NCI-H2196 treated with DMSO at 0.1 percent for 48 hours (cell line): Measurements from ENCODE around the gene TAF6L.
A peak's percentile ranks its signal among the peaks of the same experiment; 100 is the strongest.
"Not testable (repeated sequence)": the region's sequence is repeated elsewhere in the genome, so short reads cannot be mapped to it uniquely, and the experiment has no call there.

Source experiments
- DNase-seq: peaks from one replicate; lab custom pipeline; 2025; ENCODE audit not compliant: unreplicated experiment; lab: John Stamatoyannopoulos, UW

The TAF6L gene

DNA sequence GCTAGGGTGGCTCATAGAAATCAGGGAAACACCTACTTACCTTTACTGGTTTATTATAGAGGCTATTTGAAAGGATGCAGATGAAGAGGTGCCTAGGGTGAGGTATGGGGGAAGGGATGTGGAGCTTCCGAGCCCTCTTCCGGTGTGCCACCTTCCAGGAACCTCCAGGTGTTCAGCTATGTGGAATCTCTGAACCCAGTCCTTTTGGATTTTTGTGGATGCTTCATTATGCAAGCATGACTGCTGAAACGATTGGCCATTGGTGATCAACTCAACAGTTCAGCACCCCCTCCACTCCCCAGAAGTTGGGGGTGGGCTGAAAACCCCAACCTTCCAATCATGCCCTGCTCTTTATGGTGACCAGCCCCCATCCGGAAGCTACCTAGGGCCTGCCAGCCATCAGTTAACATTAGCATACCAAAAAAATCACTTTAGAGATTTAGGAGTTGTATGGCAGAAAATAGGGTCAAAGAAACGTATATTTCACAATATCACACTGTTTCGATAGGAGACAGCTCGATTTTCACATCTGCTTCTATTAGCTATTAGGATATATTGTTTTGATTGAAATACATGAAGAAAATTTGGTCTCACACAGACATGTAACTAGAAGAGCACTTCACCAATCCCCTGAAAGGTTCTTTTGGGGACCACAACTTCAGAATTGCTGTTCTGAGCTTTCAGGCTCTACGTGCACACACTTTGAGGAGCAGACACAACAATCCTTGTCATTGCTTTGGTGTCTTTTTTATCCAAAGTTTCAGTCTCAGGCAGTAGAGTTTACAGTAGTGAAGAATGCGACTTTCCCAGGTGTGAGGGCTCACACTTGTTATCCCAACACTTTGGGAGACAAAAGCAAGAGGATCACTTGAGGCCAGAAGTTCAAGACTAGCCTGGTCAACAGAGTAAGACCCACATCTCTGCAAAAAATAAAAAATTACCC, 13.1 kb upstream of the TAF6L start:
- DNase-seq, result no peak

DNA sequence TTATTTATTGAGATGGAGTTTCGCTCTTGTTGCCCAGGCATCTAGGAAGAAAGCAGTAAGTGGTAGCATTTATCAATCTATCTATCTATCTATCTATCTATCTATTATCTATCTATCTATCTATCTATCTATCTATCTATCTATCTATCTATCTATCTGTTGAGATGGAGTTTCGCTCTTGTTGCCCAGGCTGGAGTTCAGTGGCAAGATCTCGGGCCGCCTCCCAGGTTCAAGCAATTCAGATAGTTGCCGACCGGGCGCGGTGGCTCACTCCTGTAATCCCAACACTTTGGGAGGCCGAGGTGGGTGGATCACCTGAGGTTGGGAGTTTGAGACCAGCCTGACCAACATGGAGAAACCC, 10.3 kb upstream of the TAF6L start:
- DNase-seq, result not testable (repeated sequence)

DNA sequence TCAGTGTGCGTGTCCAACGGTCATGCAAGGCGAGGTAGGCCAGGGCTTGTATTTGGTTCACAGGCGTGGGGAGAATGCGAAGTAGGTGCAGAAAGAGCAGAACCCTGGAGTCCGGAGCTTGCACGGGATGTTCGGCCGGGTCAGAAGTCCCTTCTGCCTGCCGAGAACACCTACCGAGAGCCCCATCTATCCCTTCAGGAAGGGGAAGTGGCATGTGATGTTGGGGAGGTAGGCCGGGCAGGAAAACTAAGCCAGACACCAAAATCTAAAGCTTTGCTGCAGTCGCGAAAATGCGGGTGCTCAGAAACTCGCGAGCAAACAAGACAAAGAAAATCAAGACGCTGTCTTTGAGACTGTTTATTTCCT, 435 bp upstream of the TAF6L start:
- no peak for DNase-seq

DNA sequence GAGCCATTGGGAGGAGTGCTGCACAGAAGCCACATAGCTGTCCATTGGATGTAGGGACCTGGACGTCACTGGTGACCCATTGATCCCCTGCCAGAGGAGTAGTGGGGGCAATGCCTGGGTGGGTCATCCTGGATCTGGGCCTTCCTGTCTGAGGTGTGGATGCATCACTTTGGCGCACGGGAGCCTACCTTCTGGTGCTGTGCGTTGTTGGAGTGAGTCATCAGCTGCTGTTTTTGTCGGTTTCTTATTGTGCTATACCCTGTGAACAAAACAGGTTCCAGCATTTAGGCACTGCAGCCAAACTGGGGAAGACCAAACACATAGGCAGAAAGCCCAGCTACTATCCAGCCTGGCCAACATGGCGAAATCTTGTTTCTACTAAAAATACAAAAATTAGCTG, 3.2 kb downstream of the TAF6L start:
- DNase-seq, result no peak

DNA sequence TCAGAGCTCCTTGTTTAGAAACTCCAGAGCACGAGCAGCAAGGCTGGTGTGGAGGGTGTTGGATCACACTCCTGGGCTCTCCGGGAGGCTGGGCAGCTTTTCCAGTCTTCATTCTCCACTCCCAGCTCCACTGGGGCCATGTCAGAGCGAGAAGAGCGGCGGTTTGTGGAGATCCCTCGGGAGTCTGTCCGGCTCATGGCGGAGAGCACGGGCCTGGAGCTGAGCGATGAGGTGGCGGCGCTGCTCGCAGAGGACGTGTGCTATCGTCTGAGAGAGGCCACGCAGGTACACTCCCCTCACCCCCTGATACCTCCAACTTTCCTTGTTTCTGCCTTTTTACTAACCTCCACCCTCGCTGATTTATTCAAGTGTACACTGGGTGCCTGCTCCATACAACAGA, 4.5 kb downstream of the TAF6L start:
- no peak for DNase-seq

DNA sequence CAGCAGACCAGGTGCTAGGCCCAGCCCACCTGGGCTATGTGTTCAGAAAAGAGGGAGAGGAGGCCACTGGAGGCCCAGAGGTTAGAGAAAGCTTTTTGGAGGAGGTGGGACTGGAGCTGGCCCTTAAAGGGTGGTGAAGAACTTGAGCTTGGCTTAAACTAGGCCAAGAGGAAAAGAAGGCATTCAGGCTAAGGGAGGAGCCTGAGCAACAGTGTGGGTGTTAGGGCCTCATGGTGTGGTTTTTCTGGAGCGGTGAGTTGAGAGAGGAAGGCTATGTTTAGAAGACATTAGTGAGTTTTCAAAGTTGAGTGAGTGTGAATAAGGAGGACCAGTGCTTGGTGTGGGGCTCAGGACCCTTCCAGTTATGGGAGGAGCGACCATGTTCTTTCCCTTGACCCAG, 6.2 kb downstream of the TAF6L start:
- no peak for DNase-seq

DNA sequence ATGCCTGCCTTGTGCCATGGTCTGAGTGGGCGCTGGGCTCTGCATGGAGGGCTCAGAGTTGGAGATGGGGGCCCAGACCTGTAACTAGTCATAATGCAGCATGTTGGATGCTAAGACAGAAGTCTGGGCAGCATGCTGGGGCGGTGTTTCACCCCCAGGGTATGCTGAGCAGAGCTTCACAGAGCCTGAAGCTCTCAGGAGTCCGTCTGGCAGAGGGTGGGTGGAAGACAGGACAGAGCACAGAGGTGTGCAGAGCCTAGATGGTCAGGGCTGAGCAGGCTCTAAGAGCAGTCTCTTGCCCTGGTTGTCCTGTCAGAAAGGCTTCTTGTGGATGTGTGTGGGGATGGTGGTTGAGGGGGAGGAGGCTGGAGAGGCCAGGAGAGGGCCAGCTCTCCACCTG, 7.2 kb downstream of the TAF6L start:
- DNase-seq, result no peak

DNA sequence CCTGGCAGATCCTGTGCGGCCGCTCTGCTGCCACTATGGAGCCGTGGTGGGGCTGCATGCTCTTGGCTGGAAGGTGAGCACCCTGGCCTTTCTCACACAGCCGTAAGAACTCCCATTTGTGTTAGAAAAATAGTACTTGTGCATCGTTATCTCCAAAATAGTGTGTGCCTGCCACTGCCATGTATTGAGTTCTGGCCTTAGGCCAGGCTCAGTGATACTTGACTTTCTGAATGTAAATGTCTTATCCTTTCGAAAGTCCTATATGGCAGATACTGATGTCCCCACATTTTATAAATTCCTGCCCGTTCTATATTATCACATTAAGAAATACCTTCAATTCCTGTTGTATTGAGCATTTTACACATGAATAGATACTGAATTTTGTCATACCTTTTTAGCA, 11.6 kb downstream of the TAF6L start:
- no peak for DNase-seq

DNA sequence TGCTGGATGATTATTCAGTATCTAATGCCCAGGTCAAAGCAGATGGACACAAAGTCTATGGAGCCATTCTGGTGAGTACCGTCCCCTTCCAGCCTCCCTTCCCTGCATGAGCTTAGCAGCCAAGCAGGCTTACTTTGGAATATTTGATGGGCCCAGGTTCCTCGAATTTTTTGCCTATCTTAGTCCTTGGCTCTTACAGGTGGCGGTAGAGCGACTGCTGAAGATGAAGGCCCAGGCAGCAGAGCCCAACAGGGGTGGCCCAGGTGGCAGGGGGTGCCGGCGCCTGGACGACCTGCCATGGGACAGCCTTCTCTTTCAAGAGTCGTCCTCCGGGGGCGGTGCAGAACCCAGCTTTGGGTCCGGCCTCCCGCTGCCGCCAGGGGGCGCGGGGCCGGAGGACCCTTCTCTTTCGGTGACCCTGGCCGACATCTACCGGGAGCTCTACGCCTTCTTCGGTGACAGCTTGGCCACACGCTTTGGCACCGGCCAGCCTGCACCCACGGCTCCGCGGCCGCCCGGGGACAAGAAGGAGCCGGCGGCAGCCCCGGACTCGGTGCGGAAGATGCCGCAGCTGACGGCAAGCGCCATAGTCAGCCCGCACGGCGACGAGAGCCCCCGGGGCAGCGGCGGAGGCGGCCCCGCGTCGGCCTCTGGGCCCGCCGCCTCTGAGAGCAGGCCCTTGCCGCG, 15.3 kb downstream of the TAF6L start:
- peak; percentile 45 for DNase-seq

DNA sequence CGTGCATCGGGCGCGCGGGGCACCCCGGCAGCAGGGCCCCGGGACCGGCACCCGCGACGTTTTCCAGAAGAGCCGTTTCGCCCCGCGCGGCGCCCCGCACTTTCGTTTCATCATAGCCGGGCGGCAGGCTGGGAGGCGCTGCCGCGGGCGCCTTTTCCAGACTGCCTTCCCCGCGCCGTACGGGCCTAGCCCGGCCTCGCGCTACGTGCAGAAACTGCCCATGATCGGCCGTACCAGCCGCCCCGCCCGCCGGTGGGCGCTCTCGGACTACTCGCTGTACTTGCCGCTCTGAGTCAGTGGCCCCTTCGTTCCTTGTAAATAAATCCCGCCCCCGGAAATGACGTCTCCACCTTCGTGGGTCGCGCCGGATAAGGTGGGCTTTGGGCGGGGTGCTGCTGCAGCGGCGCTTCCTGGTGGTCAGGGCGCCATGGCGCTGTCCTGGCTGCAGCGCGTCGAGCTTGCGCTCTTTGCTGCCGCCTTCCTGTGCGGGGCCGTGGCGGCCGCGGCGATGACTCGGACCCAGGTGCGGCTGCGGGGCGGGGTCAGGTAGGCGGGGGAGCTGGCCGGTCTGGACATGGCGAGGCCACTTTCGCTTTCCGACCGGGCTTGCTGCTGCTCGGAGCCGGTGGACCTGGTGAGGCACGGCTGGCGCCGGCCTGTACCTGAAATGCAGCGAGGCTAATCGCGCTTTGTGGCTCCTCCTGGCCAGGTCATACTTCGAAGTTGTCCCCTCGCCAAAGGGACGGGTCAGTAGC, 16.0 kb downstream of the TAF6L start, which contains the start of gene TMEM179B:
Gene TMEM179B (plus strand): TSS at position 398 of the 755 bp plus-strand sequence. CDS start 30 bp downstream, at position 428.
- peak; percentile 95 for DNase-seq

DNA sequence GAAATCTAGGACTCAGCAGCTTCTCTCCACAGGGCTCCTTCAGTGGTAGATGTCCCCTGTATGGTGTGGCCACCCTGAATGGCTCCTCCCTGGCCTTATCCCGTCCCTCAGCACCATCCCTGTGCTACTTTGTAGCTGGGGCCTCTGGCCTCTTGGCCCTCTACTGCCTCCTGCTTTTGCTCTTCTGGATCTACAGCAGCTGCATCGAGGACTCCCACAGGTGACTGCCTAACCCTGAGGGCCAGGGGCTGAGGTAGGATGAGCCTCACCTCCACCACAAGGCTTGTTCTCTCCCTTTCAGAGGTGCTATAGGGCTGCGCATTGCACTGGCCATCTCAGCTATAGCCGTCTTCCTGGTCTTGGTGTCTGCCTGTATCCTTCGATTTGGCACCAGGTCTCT, 17.8 kb downstream of the TAF6L start:
- DNase-seq, result no peak

DNA sequence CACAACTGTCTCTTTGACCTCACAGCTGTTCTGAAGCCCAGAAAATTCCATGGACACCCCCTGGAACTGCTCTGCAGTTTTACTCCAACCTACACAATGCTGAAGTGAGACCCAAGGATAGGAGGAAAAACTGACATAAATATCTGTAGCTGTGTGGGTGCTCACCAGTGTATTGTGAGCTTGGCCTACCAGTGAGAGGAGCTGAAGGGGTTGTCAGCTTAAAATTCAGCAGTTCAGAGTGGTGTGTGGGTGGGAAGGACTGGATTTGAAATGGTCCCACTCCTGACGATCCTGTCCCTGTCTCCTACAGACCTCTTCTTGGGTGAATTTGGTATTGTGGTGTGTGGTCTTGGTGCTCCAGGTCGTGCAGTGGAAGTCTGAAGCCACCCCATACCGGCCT, 18.4 kb downstream of the TAF6L start:
- DNase-seq, result no peak

DNA sequence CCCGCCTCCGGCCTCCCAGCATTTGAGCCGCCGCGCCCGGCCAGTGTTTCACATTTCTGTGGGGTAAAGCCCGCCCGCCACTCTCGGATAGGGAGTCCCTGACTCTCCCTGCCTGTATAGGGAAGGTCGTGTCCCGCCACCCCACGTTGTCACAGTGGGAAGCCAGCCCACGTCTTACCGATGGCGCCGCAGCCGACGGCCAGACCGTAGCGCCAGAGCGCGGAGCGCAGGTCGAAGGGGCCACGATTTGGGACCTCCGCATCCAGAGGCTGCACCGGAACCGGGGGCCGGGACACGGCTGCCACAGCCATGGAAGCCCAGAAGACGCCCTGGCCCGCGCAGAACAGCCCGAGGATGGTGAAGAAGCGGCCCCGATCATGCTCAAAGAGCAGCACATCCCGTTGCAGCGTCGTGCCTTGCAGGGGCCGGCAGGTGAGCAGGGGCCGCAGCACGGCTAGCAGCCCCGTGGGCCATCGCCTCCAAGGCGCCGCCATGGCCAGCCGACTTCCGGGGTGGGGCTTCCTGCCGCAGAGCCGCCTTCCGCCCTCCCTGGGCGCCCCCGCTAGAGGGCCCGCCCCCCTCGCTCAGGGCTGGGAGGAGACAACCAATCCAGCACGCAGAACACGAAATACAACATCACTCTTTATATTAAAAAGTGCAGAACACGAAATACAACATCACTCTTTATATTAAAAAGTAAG, 20.5 kb downstream of the TAF6L start, which contains the start of gene TMEM223:
Gene TMEM223 (minus strand): TSS at position 506 of the 701 bp plus-strand sequence. CDS start 12 bp downstream, at position 494.
- DNase-seq, result peak; percentile 80

DNA sequence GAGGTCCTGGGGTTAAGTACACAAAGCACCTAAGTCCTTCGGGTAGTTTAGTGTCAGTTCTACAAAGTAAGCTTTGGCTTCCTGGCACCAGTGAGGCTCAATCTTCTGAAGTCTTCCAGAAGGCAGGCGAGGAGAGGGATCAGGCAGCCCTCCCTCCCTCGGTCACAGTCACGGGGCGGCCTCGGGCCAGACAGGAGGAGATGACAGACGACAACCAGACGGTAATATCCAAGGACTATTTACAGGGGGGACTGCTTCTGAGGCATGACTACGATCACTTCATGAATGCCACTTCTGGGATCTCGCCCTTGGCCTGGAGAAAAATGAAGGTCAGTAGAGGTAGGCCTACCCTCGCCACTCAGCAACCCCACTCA, 21.0 kb downstream of the TAF6L start:
- DNase-seq, result no peak

DNA sequence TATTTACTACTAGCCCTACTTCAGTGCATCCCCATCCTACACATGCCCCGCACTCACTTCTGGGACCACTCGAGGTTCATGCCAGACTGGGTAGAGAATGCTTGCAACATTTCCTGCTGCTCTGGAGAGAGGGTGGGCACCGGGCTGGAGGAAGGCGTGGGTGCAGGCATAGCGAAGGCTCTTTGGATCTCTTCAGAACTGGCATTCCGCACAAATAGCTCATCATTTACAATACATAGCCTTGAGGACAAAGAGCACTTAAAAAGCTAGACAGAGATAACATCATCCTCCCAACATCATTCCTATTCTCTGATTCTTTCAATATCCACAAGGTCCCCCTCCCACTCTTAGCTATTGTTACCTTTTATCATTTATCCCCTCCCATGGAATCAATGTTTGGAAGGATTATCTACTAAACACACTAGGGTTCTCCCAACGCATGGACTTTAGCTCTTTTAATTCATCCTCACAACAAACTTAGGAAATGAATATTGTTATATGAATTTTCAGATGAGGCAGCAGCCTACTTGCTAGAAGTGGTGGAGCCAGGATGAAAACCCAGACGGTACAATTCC, 23.1 kb downstream of the TAF6L start:
- no peak for DNase-seq

DNA sequence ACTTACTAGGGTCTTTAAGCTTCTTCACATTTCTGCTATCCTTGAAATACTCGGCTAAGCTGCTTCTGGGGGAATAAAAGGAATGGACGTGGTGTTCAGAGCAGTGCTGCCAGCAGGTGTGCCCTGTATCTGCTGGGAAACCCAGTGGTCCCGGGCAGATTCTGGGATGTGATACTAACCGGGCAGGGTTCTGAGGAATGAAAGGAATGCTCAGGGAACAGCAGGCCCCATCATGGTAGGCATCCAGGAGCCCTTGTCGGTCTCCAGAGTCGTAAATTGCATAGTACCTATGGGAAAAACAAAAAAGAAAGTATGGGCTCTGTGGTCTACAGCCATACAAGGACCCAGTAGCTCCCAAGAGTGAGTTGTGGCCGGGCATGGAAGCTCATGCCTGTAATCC, 25.1 kb downstream of the TAF6L start:
- DNase-seq, result no peak

DNA sequence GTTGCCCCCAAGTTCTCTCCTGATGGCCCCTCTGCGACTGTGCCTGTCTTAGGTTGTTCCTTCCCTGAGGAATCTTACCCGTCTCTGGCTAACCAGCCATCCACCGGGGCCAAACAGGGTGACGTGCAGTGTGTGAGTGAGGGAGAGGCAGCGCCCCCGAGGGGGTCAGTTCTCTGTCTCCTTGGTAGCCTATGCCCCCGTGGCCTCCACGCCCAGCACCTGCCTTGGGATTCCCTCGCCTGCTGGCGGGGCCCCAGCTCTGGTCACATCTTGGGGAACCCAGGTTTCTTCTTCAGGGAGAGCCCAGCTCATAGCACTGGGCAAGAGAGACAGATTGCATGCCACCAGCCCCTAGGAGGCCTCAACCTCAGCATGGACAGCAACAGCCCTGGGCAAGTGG, 28.3 kb downstream of the TAF6L start:
- no peak for DNase-seq

DNA sequence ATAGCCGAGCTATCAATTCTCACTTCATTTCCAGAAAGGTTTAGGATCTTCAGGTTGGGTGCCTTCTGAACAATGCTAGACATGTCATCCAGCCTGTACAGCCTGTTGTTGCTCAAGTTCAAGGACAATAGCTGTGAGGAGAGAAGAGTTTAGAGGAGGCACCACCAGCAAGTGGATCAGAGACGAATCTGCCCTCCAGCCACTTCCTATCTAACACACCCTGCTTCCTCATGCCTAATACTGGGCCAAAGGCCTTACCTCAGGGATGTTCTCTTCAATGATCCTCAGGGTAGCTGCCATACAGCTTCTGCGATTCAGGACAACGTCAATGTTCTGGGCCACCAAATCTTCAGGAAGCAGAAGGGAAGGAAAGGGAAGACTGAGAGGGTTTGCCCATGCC, 29.9 kb downstream of the TAF6L start:
- DNase-seq, result no peak

DNA sequence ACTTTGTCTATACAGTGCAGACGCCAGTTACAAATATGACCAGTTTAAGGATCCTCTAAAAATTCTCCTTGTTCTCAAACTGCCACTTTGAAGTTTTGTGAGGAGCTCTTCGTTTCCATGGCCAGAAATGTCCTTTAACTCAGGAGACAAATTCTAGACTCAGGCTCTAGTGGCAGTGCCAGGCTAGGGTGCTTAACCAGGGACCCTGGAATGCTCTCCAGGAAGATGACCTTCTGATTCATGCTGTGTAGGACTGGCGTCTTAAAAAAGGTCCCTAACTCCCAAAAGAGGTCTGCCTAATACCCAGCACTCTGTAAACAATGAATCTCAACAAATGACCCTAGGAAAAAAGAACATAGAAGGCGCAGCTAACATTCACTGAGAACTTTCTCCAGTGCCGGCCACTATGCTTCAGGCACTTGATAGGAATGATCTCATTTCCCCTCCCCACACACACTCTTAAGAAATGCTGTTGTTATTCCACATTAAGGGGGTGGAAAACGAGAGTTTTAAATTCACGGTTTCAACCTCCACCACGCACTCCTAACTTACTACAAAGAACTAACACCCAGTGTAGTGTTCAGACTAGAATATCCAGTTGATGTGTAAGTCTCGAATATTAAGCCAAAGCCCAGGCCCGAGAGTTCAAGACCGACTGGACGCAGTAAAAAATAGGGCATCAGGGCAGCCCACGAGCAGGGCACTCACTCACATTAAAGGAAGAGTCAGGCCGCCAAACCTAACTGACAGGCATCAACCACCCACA, 33.3 kb downstream of the TAF6L start:
- DNase-seq, result no peak
